ENCODE results near the gene CCKAR.

The CCKAR gene

GRCh38 chr4:26489101-26489985 lies 941 bp downstream of the CCKAR start:
- H3K4me3 ChIP-seq (ENCODE audit: low read length): no peak overlapping the region
- WGBS: 93% methylated on average over 19 of the region's 19 CpGs
- no peaks in the 10 kb centered on the region for H3K36me3 ChIP-seq (ENCODE audit: insufficient read depth, low read length)
- no peaks in the 10 kb centered on the region for H3K4me1 ChIP-seq (ENCODE audit: insufficient read depth, low read length)
- no peaks in the 10 kb centered on the region for H3K9me3 ChIP-seq (ENCODE audit: insufficient read depth, low read depth, low read length)
- no peak overlapping the region for H3K27ac ChIP-seq (ENCODE audit: low read depth, low read length)
- no peaks in the 10 kb centered on the region for H3K27me3 ChIP-seq (ENCODE audit: insufficient read depth, low read length)
- no peak overlapping the region for H3K9ac ChIP-seq (ENCODE audit: low read depth, low read length)

GRCh38 chr4:26485684-26486083 lies 4.6 kb downstream of the CCKAR start:
- no peak overlapping the region for H3K9ac ChIP-seq (ENCODE audit: low read depth, low read length)
- H3K9me3 ChIP-seq (ENCODE audit: insufficient read depth, low read depth, low read length): no peaks in the 10 kb centered on the region
- H3K4me3 ChIP-seq (ENCODE audit: low read length): no peak overlapping the region
- no peak overlapping the region for H3K27ac ChIP-seq (ENCODE audit: low read depth, low read length)
- 94% methylated on average over 7 of the region's 7 CpGs for WGBS
- H3K27me3 ChIP-seq (ENCODE audit: insufficient read depth, low read length): no peaks in the 10 kb centered on the region
- H3K4me1 ChIP-seq (ENCODE audit: insufficient read depth, low read length): no peaks in the 10 kb centered on the region
- no peaks in the 10 kb centered on the region for H3K36me3 ChIP-seq (ENCODE audit: insufficient read depth, low read length)

DNA sequence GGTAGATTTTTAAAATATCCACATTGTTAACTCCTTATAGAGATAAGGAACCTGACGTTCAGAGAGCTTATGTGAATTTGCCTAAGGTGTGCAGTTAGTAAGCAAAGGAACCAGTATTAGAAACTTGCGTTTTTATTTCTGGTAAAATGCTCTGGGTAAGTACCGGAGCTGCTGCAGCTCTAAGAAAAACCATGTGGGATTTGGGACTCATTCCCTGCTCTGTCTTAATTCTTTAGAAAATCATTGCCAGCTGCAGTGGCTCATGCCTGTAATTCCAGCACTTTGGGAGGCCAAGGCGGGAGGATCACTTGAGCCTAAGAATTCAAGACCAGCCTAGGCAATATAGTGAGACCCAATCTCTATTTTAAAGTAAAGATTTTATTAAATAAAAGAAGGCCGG lies 5.8 kb downstream of the CCKAR start:
- Histone ChIP-seq H3K9ac (ENCODE audit: low read depth, low read length) (no peak overlapping the region), H3K36me3 (ENCODE audit: insufficient read depth, low read length) (no peaks in the 10 kb centered on the region), H3K27me3 (ENCODE audit: insufficient read depth, low read length) (no peaks in the 10 kb centered on the region), H3K27ac (ENCODE audit: low read depth, low read length) (no peak overlapping the region), H3K4me1 (ENCODE audit: insufficient read depth, low read length) (no peaks in the 10 kb centered on the region), H3K9me3 (ENCODE audit: insufficient read depth, low read depth, low read length) (no peaks in the 10 kb centered on the region), H3K4me3 (ENCODE audit: low read length) (no peak overlapping the region)
- 83% methylated on average over 5 of the region's 5 CpGs for WGBS

- no peaks in the 10 kb centered on the region for H3K36me3 ChIP-seq (ENCODE audit: insufficient read depth, low read length)
- no peak overlapping the region for H3K9ac ChIP-seq (ENCODE audit: low read depth, low read length)
- no peak overlapping the region for H3K4me3 ChIP-seq (ENCODE audit: low read length)
- H3K27ac ChIP-seq (ENCODE audit: low read depth, low read length): no peak overlapping the region
- no peaks in the 10 kb centered on the region for H3K9me3 ChIP-seq (ENCODE audit: insufficient read depth, low read depth, low read length)
- no peaks in the 10 kb centered on the region for H3K4me1 ChIP-seq (ENCODE audit: insufficient read depth, low read length)
- no peaks in the 10 kb centered on the region for H3K27me3 ChIP-seq (ENCODE audit: insufficient read depth, low read length)
- 98% methylated on average over 2 of the region's 2 CpGs for WGBS
Measured at GRCh38 chr4:26484032-26484515, 6.2 kb downstream of the CCKAR start.

DNA sequence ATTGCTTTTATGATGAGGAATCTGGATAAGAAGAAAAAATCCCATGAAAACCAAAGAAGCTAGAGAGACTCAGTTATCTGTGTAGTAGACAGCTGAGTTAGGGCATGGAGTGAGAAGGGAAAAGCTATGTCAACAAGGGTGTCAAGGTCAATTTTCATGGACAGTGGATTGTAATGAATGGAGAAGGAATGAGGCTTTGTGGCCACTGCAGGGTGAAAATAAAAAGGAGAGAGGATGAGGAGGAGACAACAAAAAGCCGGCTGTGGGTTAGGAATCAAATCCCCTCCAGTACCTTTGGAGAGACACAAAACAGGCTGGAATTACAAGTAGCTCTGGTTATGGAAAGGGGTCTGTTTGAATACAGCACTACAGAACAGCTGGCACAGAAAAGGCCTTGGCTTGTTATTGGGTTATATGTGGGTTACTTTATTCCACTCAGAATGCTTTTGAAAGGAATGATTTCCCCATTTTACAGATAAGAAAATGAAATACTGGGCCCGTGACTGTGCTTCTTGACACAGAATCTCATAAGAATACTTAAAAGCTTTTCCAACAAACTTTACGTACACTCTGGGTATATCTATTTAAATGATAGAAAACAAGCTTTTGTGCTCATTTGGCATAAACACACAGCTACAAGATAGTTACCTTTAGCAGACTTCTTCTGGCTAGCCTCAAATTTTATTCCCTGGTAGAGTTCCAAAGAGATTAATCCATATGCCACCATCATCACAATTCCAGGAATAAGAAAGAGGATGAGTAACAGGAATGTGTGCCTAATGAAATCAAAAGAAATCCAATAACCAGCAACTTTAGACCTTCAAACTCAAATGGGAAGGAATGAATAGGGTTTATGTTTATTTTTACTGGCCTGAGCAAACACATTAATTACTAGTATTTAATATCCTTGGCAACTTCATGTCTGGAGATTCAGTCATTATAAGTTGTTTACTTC lies 7.5 kb downstream of the CCKAR start:
- H3K9ac ChIP-seq (ENCODE audit: low read depth, low read length): no peak overlapping the region

GRCh38 chr4:26478330-26478729 lies 12.0 kb downstream of the CCKAR start:
- H3K27ac ChIP-seq (ENCODE audit: low read depth, low read length): no peak overlapping the region
- H3K9ac ChIP-seq (ENCODE audit: low read depth, low read length): no peak overlapping the region
- H3K4me1 ChIP-seq (ENCODE audit: insufficient read depth, low read length): no peaks in the 10 kb centered on the region
- 96% methylated on average over 13 of the region's 13 CpGs for WGBS
- H3K36me3 ChIP-seq (ENCODE audit: insufficient read depth, low read length): no peaks in the 10 kb centered on the region
- no peak overlapping the region for H3K4me3 ChIP-seq (ENCODE audit: low read length)
- no peaks in the 10 kb centered on the region for H3K9me3 ChIP-seq (ENCODE audit: insufficient read depth, low read depth, low read length)
- H3K27me3 ChIP-seq (ENCODE audit: insufficient read depth, low read length): no peaks in the 10 kb centered on the region

More for the DNA sequence above, 7.5 kb downstream of the CCKAR start:
- Histone ChIP-seq H3K4me1 (ENCODE audit: insufficient read depth, low read length) (no peaks in the 10 kb centered on the region), H3K9me3 (ENCODE audit: insufficient read depth, low read depth, low read length) (no peaks in the 10 kb centered on the region), H3K36me3 (ENCODE audit: insufficient read depth, low read length) (no peaks in the 10 kb centered on the region), H3K4me3 (ENCODE audit: low read length) (no peak overlapping the region), H3K27ac (ENCODE audit: low read depth, low read length) (no peak overlapping the region), H3K27me3 (ENCODE audit: insufficient read depth, low read length) (no peaks in the 10 kb centered on the region)
- WGBS: 79% methylated on average over 3 of the region's 3 CpGs

- Histone ChIP-seq H3K27me3 (ENCODE audit: insufficient read depth, low read length) (no peaks in the 10 kb centered on the region), H3K4me3 (ENCODE audit: low read length) (no peak overlapping the region), H3K9ac (ENCODE audit: low read depth, low read length) (no peak overlapping the region), H3K4me1 (ENCODE audit: insufficient read depth, low read length) (no peaks in the 10 kb centered on the region), H3K27ac (ENCODE audit: low read depth, low read length) (no peak overlapping the region), H3K36me3 (ENCODE audit: insufficient read depth, low read length) (no peaks in the 10 kb centered on the region), H3K9me3 (ENCODE audit: insufficient read depth, low read depth, low read length) (no peaks in the 10 kb centered on the region)
- 86% methylated on average over 5 of the region's 5 CpGs for WGBS
Measured at GRCh38 chr4:26476545-26476944, 13.7 kb downstream of the CCKAR start.

GRCh38 chr4:26475716-26476115 lies 14.6 kb downstream of the CCKAR start:
- WGBS: 94% methylated on average over 8 of the region's 8 CpGs
- Histone ChIP-seq H3K36me3 (ENCODE audit: insufficient read depth, low read length) (no peaks in the 10 kb centered on the region), H3K9me3 (ENCODE audit: insufficient read depth, low read depth, low read length) (no peaks in the 10 kb centered on the region), H3K9ac (ENCODE audit: low read depth, low read length) (no peak overlapping the region), H3K4me1 (ENCODE audit: insufficient read depth, low read length) (no peaks in the 10 kb centered on the region), H3K4me3 (ENCODE audit: low read length) (no peak overlapping the region), H3K27ac (ENCODE audit: low read depth, low read length) (no peak overlapping the region), H3K27me3 (ENCODE audit: insufficient read depth, low read length) (no peaks in the 10 kb centered on the region)

GRCh38 chr4:26474551-26474950 lies 15.7 kb downstream of the CCKAR start:
- H3K9me3 ChIP-seq (ENCODE audit: insufficient read depth, low read depth, low read length): no peaks in the 10 kb centered on the region
- 93% methylated on average over 3 of the region's 3 CpGs for WGBS
- H3K4me1 ChIP-seq (ENCODE audit: insufficient read depth, low read length): no peaks in the 10 kb centered on the region
- H3K36me3 ChIP-seq (ENCODE audit: insufficient read depth, low read length): no peaks in the 10 kb centered on the region
- no peak overlapping the region for H3K4me3 ChIP-seq (ENCODE audit: low read length)
- H3K27ac ChIP-seq (ENCODE audit: low read depth, low read length): no peak overlapping the region
- H3K27me3 ChIP-seq (ENCODE audit: insufficient read depth, low read length): no peaks in the 10 kb centered on the region
- no peak overlapping the region for H3K9ac ChIP-seq (ENCODE audit: low read depth, low read length)

DNA sequence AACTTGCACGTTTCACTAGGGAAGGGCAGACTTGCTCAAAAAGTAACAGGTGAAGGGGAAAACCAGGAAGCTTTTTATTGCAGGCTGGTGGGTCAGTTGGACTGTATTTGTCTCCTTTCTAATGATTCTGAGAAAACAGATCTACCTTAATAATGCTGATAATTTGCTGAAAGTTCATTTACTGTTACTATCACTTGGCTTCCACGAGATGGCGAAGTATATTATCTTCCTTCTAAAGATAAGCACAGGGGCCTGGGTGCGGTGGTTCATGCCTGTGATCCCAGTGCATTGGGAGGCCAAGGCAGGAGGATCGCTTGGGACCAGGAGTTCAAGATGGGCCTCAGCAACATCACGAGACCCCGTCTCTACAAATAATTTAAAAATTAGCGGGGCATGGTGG lies 16.4 kb downstream of the CCKAR start:
- Histone ChIP-seq H3K36me3 (ENCODE audit: insufficient read depth, low read length) (no peaks in the 10 kb centered on the region), H3K9ac (ENCODE audit: low read depth, low read length) (no peak overlapping the region), H3K4me3 (ENCODE audit: low read length) (no peak overlapping the region), H3K4me1 (ENCODE audit: insufficient read depth, low read length) (no peaks in the 10 kb centered on the region), H3K27ac (ENCODE audit: low read depth, low read length) (no peak overlapping the region), H3K9me3 (ENCODE audit: insufficient read depth, low read depth, low read length) (no peaks in the 10 kb centered on the region), H3K27me3 (ENCODE audit: insufficient read depth, low read length) (no peaks in the 10 kb centered on the region)
- WGBS: 95% methylated on average over 8 of the region's 8 CpGs

DNA sequence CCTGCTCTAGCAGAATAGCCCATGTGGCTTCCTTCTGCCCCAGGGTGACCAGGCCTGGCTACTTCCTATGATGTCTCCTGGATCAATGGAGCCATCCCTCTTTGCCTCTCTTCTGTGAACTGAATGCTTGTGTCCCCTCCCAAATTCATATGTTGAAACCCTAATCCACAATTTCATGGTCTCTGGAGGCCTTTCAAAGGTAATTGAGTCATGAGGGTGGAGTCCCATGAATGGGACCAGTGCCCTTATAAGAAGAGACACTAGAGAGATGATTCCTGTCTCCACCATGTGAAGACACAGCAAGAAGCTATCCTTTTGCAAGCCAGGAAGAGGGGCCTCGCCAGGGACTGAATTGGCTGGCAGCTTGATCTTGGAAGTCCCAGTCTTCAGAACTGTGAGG lies 18.4 kb downstream of the CCKAR start:
- Histone ChIP-seq H3K9ac (ENCODE audit: low read depth, low read length) (no peak overlapping the region), H3K9me3 (ENCODE audit: insufficient read depth, low read depth, low read length) (no peaks in the 10 kb centered on the region), H3K36me3 (ENCODE audit: insufficient read depth, low read length) (no peaks in the 10 kb centered on the region), H3K27ac (ENCODE audit: low read depth, low read length) (no peak overlapping the region), H3K4me1 (ENCODE audit: insufficient read depth, low read length) (no peaks in the 10 kb centered on the region), H3K4me3 (ENCODE audit: low read length) (no peak overlapping the region), H3K27me3 (ENCODE audit: insufficient read depth, low read length) (no peaks in the 10 kb centered on the region)
- 90% methylated on average over 1 of the region's 1 CpG for WGBS

All from HUES64 (cell line).